H9 (cell line): ENCODE results near the gene LMBR1. TPM values are rescaled to one million over a fixed set of nuclear protein-coding genes. Genes with fewer than 3 reads are reported as not detected.
"Not testable (repeated sequence)": the region's sequence is repeated elsewhere in the genome, so short reads cannot be mapped to it uniquely, and the experiment has no call there.

Source experiments
- DNase-seq: peaks from one replicate; pipeline ENCODE4 v3.0.0-alpha.2; 2017
- H2AFZ ChIP-seq: one replicate; pipeline ENCODE4 v1.6.1; 2013; ENCODE audit warnings: mild to moderate bottlenecking, low read length, control low read depth, moderate library complexity
- H2AK5ac ChIP-seq: 2 replicates; pipeline ENCODE4 v1.6.1; 2013; ENCODE audit warnings: low read length, control low read depth, mixed read lengths; ENCODE audit not compliant: insufficient read length
- H2BK120ac ChIP-seq: one replicate; pipeline ENCODE4 v1.6.1; 2013; ENCODE audit warnings: low read depth, mild to moderate bottlenecking, low read length, control low read depth, inconsistent platforms; ENCODE audit not compliant: poor library complexity, severe bottlenecking
- H2BK12ac ChIP-seq: 2 replicates; pipeline ENCODE4 v1.6.1; 2013; ENCODE audit warnings: low read length, control low read depth, mixed read lengths, low read depth; ENCODE audit not compliant: insufficient read length
- H2BK15ac ChIP-seq: 2 replicates; pipeline ENCODE4 v1.6.1; 2013; ENCODE audit warnings: low read depth, low read length, control low read depth
- H2BK20ac ChIP-seq: one replicate; pipeline ENCODE4 v1.6.1; 2013; ENCODE audit warnings: low read depth, mild to moderate bottlenecking, low read length, control low read depth, inconsistent platforms; ENCODE audit not compliant: poor library complexity, severe bottlenecking
- H2BK5ac ChIP-seq: 2 replicates; pipeline ENCODE4 v1.6.1; 2013; ENCODE audit warnings: low read length, control low read depth, mixed read lengths; ENCODE audit not compliant: insufficient read length
- H3K14ac ChIP-seq: 2 replicates; pipeline ENCODE4 v1.6.1; 2013; ENCODE audit warnings: low read length, control low read depth; ENCODE audit not compliant: insufficient read depth
- H3K18ac ChIP-seq: 2 replicates; pipeline ENCODE4 v1.6.1; 2013; ENCODE audit warnings: low read depth, mild to moderate bottlenecking, mixed read lengths, low read length, control low read depth; ENCODE audit not compliant: insufficient read length
- H3K23ac ChIP-seq: 2 replicates; pipeline ENCODE4 v1.6.1; 2013; ENCODE audit warnings: low read length, control low read depth, mixed read lengths, low read depth; ENCODE audit not compliant: insufficient read length
- H3K23me2 ChIP-seq: 2 replicates; pipeline ENCODE4 v1.6.1; 2013; ENCODE audit warnings: low read depth, mild to moderate bottlenecking, mixed read lengths, low read length, control low read depth; ENCODE audit not compliant: insufficient read length, poor library complexity, severe bottlenecking
- H3K27ac ChIP-seq: 2 replicates; pipeline ENCODE4 v1.5.1; 2013; ENCODE audit warnings: low read length, control low read depth, mixed read lengths, low read depth; ENCODE audit not compliant: insufficient read length
- H3K27me3 ChIP-seq: 2 replicates; pipeline ENCODE4 v1.6.1; 2013; ENCODE audit warnings: low read length, control low read depth, inconsistent platforms; ENCODE audit not compliant: insufficient read depth
- H3K4ac ChIP-seq: 2 replicates; pipeline ENCODE4 v1.6.1; 2013; ENCODE audit warnings: low read depth, mild to moderate bottlenecking, control low read depth, inconsistent platforms, low read length, moderate library complexity
- H3K4me1 ChIP-seq: 2 replicates; pipeline ENCODE4 v1.6.1; 2013; ENCODE audit warnings: low read length, control low read depth, inconsistent platforms; ENCODE audit not compliant: insufficient read depth
- H3K4me2 ChIP-seq: 2 replicates; pipeline ENCODE4 v1.6.1; 2013; ENCODE audit warnings: low read length, control low read depth, mixed read lengths; ENCODE audit not compliant: insufficient read length, insufficient read depth
- H3K56ac ChIP-seq: 2 replicates; pipeline ENCODE4 v1.6.1; 2013; ENCODE audit warnings: low read depth, mild to moderate bottlenecking, mixed read lengths, low read length, control low read depth; ENCODE audit not compliant: insufficient read length
- H3K79me1 ChIP-seq: 2 replicates; pipeline ENCODE4 v1.6.1; 2013; ENCODE audit warnings: low read depth, mild to moderate bottlenecking, moderate library complexity, low read length, control low read depth, inconsistent platforms; ENCODE audit not compliant: insufficient read depth, poor library complexity, severe bottlenecking
- H3K79me2 ChIP-seq: 2 replicates; pipeline ENCODE4 v1.6.1; 2013; ENCODE audit warnings: low read length, control low read depth, inconsistent platforms; ENCODE audit not compliant: insufficient read depth
- H3K9ac ChIP-seq: 2 replicates; pipeline ENCODE4 v1.6.1; 2013; ENCODE audit warnings: low read length, control low read depth, mixed read lengths; ENCODE audit not compliant: insufficient read length; ENCODE audit errors: extremely low read depth
- H3K9me3 ChIP-seq: one replicate; pipeline ENCODE4 v1.6.1; 2013; ENCODE audit warnings: low read depth, low read length, inconsistent platforms; ENCODE audit not compliant: control insufficient read depth
- H3T11ph ChIP-seq: one replicate; pipeline ENCODE4 v1.6.1; 2013; ENCODE audit warnings: mild to moderate bottlenecking, low read length, control low read depth, inconsistent platforms
- H4K20me1 ChIP-seq: one replicate; pipeline ENCODE4 v1.6.1; 2013; ENCODE audit not compliant: control insufficient read depth, insufficient read length, insufficient read depth
- H4K5ac ChIP-seq: 2 replicates; pipeline ENCODE4 v1.6.1; 2013; ENCODE audit warnings: low read depth, mild to moderate bottlenecking, mixed read lengths, low read length, control low read depth; ENCODE audit not compliant: insufficient read length
- H4K8ac ChIP-seq: replicated peaks from 2 replicates; pipeline ENCODE4 v1.6.1; 2013; ENCODE audit warnings: low read length, control low read depth, mixed read lengths, low read depth; ENCODE audit not compliant: insufficient read length
- H4K91ac ChIP-seq: 2 replicates; pipeline ENCODE4 v1.6.1; 2013; ENCODE audit warnings: low read depth, mild to moderate bottlenecking, moderate library complexity, mixed read lengths, low read length, control low read depth; ENCODE audit not compliant: insufficient read length
- H3K27ac Mint-ChIP-seq, 3 experiments: 2 replicates in 2 of 3; 3 replicates in 1 of 3; pipeline ENCODE4 v1.8.0; 2020 to 2021; ENCODE audit warnings: mixed read lengths in 3 of 3, mild to moderate bottlenecking in 1 of 3, moderate library complexity in 1 of 3
- H3K27me3 Mint-ChIP-seq: 2 replicates; pipeline ENCODE4 v1.8.0; 2021; ENCODE audit warnings: low read depth, mild to moderate bottlenecking, moderate library complexity, mixed read lengths
- H3K36me3 Mint-ChIP-seq, 3 experiments: 2 replicates in 2 of 3; 3 replicates in 1 of 3; pipeline ENCODE4 v1.8.0; 2020 to 2021; ENCODE audit warnings: low read depth in 3 of 3, mixed read lengths in 3 of 3; ENCODE audit not compliant: insufficient read depth in 1 of 3
- H3K4me1 Mint-ChIP-seq, 2 experiments: 2 replicates each; pipeline ENCODE4 v1.8.0; 2020; ENCODE audit warnings: mixed read lengths in 2 of 2
- H3K4me3 Mint-ChIP-seq, 2 experiments: 2 replicates in 1 of 2; 3 replicates in 1 of 2; pipeline ENCODE4 v1.8.0; 2020 to 2021; ENCODE audit warnings: mild to moderate bottlenecking in 2 of 2, mixed read lengths in 2 of 2, moderate library complexity in 1 of 2
- H3K9me3 Mint-ChIP-seq, 2 experiments: 2 replicates in 1 of 2; 3 replicates in 1 of 2; pipeline ENCODE4 v1.8.0; 2020; ENCODE audit warnings: mild to moderate bottlenecking in 2 of 2, mixed read lengths in 2 of 2, moderate library complexity in 1 of 2
- CTCF ChIP-seq: fragments of 200-600 bp; sonication (generic); conservative IDR thresholded peaks from 3 replicates; pipeline ENCODE4 v1.8.0; 2021; ENCODE audit warnings: antibody characterized with exemption, mild to moderate bottlenecking
- WGBS: extraction: QIAGEN DNeasy Blood & Tissue Kit; methylation state at CpG from one replicate; pipeline ENCODE4 v1.1.7; 2013; ENCODE audit warnings: missing lambda C conversion rate, low lambda C conversion rate, mixed read lengths; ENCODE audit not compliant: insufficient read length; ENCODE audit errors: extremely low coverage; 5-methylcytosine and 5-hydroxymethylcytosine counted together
- total RNA-seq: library from RNA; stranded (reverse); gene quantifications from 2 replicates; pipeline ENCODE4 v1.2.1, GENCODE V29; 2021

The LMBR1 gene
- total RNA-seq, 1 experiment from 2014 or later: 62.3 TPM

- H3K36me3 Mint-ChIP-seq: peaks cover 38 to 42% (median 41%) of the 10 kb centered on the region in 3 experiments
- no peak overlapping the region for H3K14ac ChIP-seq
- H3K27me3 Mint-ChIP-seq: peaks cover 2% of the 10 kb centered on the region
These were observed 190.6 kb downstream of the LMBR1 start for GRCh38 chr7:156702399-156702798.

GRCh38 chr7:156701787-156702186, 191.2 kb downstream of the LMBR1 start:
- H3K14ac ChIP-seq, H4K5ac ChIP-seq, H3K4me1 ChIP-seq, H2BK20ac ChIP-seq, H3K56ac ChIP-seq, H2AK5ac ChIP-seq, H3K4me3 Mint-ChIP-seq, H3K79me2 ChIP-seq, H2AFZ ChIP-seq, H3K4me1 Mint-ChIP-seq, H3K4ac ChIP-seq, H2BK5ac ChIP-seq, H3K9me3 ChIP-seq, H3K18ac ChIP-seq, H3K23ac ChIP-seq, H3K9ac ChIP-seq, H4K8ac ChIP-seq, H3K27ac Mint-ChIP-seq, H3K4me2 ChIP-seq, H3T11ph ChIP-seq, DNase-seq, H4K20me1 ChIP-seq, H2BK12ac ChIP-seq, H3K27ac ChIP-seq, H2BK15ac ChIP-seq, H3K27me3 Mint-ChIP-seq, H4K91ac ChIP-seq, H3K79me1 ChIP-seq, H2BK120ac ChIP-seq, H3K27me3 ChIP-seq, H3K23me2 ChIP-seq: not testable (repeated sequence)
- Mint-ChIP-seq H3K36me3 (peaks cover 44 to 48% (median 47%) of the 10 kb centered on the region in 3 experiments), H3K9me3 (peaks cover 29 to 43% of the 10 kb centered on the region in 2 experiments)
- WGBS: no CpG with 5 or more reads among the region's 1 CpG

More at GRCh38 chr7:156702399-156702798, 190.6 kb downstream of the LMBR1 start:
- Mint-ChIP-seq H3K9me3 (peaks cover 23 to 37% of the 10 kb centered on the region in 2 experiments), H3K4me1 (no peaks in the 10 kb centered on the region), H3K4me3 (no peak overlapping the region), H3K27ac (no peak overlapping the region)
- Histone ChIP-seq H2AK5ac (no peak overlapping the region), H3K27me3 (no peaks in the 10 kb centered on the region), H4K20me1 (no peaks in the 10 kb centered on the region), H3K56ac (no peak overlapping the region), H3T11ph (no peak overlapping the region), H2BK20ac (no peak overlapping the region), H2BK120ac (no peak overlapping the region), H4K91ac (no peak overlapping the region), H4K5ac (no peak overlapping the region), H3K79me2 (no peaks in the 10 kb centered on the region), H3K23me2 (no peaks in the 10 kb centered on the region), H3K79me1 (no peaks in the 10 kb centered on the region), H3K23ac (no peak overlapping the region), H2AFZ (no peak overlapping the region), H4K8ac (no peak overlapping the region), H3K27ac (no peak overlapping the region), H3K4me1 (no peaks in the 10 kb centered on the region), H2BK15ac (no peak overlapping the region), H3K4ac (no peak overlapping the region), H3K9ac (no peak overlapping the region), H3K4me2 (no peak overlapping the region), H3K18ac (no peak overlapping the region), H3K9me3 (peaks cover 8% of the 10 kb centered on the region), H2BK12ac (no peak overlapping the region), H2BK5ac (no peak overlapping the region)
- no peak for DNase-seq
- no peak for TF ChIP-seq CTCF
